Stimulated activated CD4-positive, alpha-beta T cell treated with anti-CD3 and anti-CD28 coated beads, Interleukin-2, amount 100 ng/mL, for 4 hours (primary cell): Measurements from ENCODE around the gene ADRA2B.
"Not testable (repeated sequence)": the region's sequence is repeated elsewhere in the genome, so short reads cannot be mapped to it uniquely, and the experiment has no call there.

ENCODE experiments used
- DNase-seq: peaks from one replicate; pipeline ENCODE4 v3.0.0-alpha.2; 2020; ENCODE audit warnings: low read depth

The ADRA2B gene

GRCh38 chr2:96067098-96067660, 49.2 kb downstream of the ADRA2B start:
- not testable (repeated sequence) for DNase-seq

DNA sequence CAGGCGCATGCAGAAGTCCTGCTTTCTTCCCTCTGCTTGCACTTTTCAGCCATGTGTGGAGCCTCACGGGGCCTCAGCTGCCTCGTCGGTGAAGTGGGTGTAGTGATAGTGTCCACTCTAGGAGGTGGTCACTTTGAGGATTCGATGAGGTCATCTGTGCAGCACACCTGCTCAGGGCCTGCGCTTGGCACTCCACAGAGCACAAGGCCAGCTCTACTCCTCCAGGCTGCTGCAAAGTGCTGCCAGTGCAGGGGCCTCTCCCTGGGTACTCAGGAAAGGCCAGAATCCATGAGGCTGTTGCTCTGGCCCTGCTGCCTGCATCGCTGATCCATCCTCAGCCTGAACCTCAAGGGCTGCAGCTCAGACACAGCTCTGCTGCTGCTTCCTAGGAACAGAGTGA, 49.9 kb downstream of the ADRA2B start:
- DNase-seq: not testable (repeated sequence)

GRCh38 chr2:96065954-96066353, 50.4 kb downstream of the ADRA2B start:
- not testable (repeated sequence) for DNase-seq

DNA sequence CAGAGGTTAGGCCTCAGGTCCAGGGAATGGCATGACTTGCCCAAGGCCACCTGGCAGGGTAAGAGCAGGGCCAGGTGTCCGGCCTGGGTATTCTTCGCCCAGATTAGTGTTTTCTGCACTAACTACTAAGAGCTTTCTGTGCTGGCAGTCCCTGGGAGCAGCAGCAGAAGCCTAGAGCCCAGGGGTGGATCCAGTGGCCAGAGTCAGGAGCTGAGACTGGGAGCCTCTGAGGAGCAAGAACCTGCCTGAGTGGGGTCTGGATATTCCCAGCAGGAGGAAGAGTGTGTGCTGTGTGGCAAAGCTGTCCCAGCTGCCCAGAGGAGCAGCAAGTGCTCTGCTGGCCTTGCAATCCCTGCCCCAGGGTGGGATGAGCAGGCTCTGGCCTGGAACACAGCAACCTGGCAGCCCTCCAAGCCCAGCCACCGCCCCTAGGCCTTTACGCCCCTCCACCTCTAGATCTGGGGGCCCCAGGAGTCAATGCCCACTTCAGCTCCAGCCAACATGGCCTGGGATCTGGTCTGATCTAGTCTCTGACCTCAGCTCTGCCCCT, 50.9 kb downstream of the ADRA2B start:
- no peak for DNase-seq

- not testable (repeated sequence) for DNase-seq
These were observed 51.6 kb downstream of the ADRA2B start for GRCh38 chr2:96064760-96065159.

DNA sequence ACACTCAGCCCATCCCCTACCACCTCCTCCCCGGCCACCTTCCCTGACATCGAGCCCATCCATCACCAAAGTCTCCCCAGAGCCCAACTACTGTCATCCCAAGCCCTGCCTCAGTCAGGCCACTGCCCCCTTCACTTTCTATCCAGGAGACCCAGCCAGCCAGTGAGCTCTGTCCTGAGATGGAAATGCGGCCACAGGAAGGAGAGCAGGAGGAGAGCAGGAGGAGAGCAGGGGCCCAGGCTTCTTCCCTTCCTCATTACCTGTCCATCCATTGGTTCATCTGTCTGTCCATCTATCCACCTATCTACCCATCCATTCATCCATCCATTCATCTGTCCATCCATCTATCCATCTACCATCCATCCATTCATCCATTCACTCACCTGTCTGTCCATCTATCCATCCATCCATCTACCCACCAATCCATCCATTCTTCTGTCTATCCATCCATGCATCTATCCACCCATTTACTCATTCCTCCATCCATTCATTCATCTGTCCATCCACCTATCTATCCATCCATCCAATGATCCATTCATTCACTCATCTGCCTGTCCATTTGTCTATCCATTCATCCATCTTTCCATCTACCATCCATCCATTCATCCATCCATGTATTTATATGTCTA, 52.2 kb downstream of the ADRA2B start:
- not testable (repeated sequence) for DNase-seq

- DNase-seq: peak; percentile 36
These were observed 53.1 kb downstream of the ADRA2B start for GRCh38 chr2:96063116-96063899.
